ENCODE results near the gene TMEM52.

Gene TMEM52

DNA sequence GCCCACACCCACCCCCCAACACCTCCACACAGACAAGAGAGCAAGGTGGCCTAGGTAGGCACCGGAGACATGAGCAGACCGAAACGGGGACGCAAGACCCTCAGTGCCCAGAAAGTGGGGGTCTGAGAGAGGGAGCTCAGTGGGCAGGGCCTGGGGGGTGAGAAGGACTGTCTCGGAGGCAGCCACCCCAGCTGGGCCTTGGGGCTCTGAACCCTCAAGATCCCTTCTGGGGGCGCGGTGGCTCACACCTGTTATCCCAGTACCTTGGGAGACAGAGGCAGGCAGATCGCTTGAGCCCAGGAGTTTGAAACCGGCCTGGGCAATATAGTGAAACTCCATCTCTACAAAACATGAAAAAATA, 19.1 kb downstream of the TMEM52 start:
- H3K4me1 ChIP-seq (ENCODE audit: control insufficient read depth in 1 of 2, insufficient read depth in 1 of 2, low read depth in 1 of 2, low read length in 1 of 2), result no peaks in the 10 kb centered on the region

GRCh38 chr1:1899266-1899966, 19.7 kb downstream of the TMEM52 start:
- no peaks in the 10 kb centered on the region for H3K4me1 ChIP-seq (ENCODE audit: control insufficient read depth in 1 of 2, insufficient read depth in 1 of 2, low read depth in 1 of 2, low read length in 1 of 2)
- H3K36me3 ChIP-seq, result no peaks in the 10 kb centered on the region
- no peak overlapping the region for H3K27ac ChIP-seq
- H3K4me3 ChIP-seq (ENCODE audit: low read depth in 1 of 2, low read length in 1 of 2), result no peak overlapping the region
- H3K9me3 ChIP-seq, result no peaks in the 10 kb centered on the region
- peaks cover 58% of the 10 kb centered on the region for H3K27me3 ChIP-seq
- no peak for TF ChIP-seq CTCF (IDR thresholded peaks at IDR 0.05)

More for the DNA sequence above, 19.1 kb downstream of the TMEM52 start:
- Histone ChIP-seq H3K4me3 (ENCODE audit: low read depth in 1 of 2, low read length in 1 of 2) (no peak overlapping the region), H3K27ac (no peak overlapping the region), H3K27me3 (peaks cover 53% of the 10 kb centered on the region), H3K36me3 (no peaks in the 10 kb centered on the region), H3K9me3 (no peaks in the 10 kb centered on the region)
- no peak for TF ChIP-seq CTCF (IDR thresholded peaks at IDR 0.05)

DNA sequence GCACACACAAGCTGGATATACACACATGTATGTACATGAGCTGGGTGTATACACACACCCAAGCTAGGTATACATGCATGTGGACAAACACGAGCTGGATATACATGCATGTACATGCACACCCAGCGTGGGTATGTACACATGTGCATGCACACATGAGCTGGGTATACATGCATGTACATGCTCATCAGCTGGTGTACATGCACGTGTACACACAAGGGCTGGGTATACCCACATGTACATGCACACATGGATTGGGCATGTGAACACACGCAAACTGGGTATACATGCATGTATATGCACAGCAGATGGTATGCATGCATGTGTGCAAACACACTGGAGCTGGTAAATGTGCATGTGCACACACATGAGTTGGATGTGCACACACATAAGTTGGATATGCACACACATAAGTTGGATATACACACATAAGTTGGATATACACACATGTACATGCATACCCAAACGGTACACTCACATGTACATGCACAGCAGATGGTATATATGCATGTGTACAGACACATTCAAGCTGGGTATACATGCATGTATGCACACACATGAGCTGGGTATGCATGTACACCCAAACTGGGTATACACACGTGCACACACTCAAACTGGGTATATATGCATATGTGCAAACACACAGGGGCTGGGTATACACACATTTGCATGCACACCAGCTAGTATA, 20.7 kb downstream of the TMEM52 start:
- H3K9me3 ChIP-seq, result no peaks in the 10 kb centered on the region
- no peaks in the 10 kb centered on the region for H3K4me1 ChIP-seq (ENCODE audit: control insufficient read depth in 1 of 2, insufficient read depth in 1 of 2, low read depth in 1 of 2, low read length in 1 of 2)
- H3K36me3 ChIP-seq, result no peaks in the 10 kb centered on the region
- H3K4me3 ChIP-seq (ENCODE audit: low read depth in 1 of 2, low read length in 1 of 2), result no peak overlapping the region
- no peak for TF ChIP-seq CTCF (IDR thresholded peaks at IDR 0.05)
- H3K27ac ChIP-seq, result no peak overlapping the region
- H3K27me3 ChIP-seq, result peaks cover 65% of the 10 kb centered on the region

DNA sequence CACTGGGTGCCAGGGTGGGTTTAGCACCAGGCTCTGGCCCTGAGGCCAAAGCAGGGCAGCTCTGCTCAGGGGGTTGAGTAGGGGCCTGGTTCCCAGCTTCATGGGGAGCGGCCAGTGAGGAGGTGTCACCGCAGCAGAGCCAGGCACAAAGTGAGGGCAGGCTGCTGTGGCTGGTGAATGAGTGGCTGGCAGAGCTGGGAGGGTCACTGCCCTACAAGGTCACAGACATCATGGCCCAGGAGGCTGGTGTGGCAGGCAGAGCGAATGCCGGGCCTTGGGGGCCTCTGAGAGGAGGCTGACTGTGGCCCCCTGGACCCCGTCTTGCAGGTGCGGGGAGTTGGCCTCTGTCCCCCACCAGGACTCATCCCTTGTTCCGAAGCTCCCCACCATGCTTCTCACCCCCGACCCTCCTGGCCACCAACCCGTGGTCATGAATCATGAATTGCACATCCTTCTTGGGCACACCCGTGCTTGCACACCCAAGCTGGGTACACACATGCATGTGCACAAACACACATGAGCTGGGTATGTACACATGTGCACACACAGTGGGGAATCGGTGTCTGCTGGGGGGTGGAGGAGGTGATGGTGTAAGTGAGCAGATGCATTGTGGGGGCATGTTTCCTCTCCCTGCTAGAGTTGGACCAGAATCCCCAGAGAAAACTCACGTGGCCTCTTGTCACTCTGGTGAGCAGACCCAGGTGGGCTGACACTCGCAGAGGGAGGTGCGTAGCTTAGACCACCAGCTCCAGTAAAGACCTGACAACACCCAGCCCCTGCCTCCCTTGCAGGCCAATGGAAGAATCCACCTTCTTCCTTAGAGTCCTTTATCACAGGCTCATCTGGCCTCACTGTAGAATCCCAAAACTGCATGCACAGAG, 23.4 kb downstream of the TMEM52 start:
- Histone ChIP-seq H3K4me1 (ENCODE audit: control insufficient read depth in 1 of 2, insufficient read depth in 1 of 2, low read depth in 1 of 2, low read length in 1 of 2) (peaks cover 5 to 13% of the 10 kb centered on the region in 2 experiments), H3K4me3 (ENCODE audit: low read depth in 1 of 2, low read length in 1 of 2) (no peak overlapping the region), H3K9me3 (no peaks in the 10 kb centered on the region), H3K36me3 (no peaks in the 10 kb centered on the region), H3K27ac (no peak overlapping the region), H3K27me3 (peaks cover 65% of the 10 kb centered on the region)
- no peak for TF ChIP-seq CTCF (IDR thresholded peaks at IDR 0.05)

DNA sequence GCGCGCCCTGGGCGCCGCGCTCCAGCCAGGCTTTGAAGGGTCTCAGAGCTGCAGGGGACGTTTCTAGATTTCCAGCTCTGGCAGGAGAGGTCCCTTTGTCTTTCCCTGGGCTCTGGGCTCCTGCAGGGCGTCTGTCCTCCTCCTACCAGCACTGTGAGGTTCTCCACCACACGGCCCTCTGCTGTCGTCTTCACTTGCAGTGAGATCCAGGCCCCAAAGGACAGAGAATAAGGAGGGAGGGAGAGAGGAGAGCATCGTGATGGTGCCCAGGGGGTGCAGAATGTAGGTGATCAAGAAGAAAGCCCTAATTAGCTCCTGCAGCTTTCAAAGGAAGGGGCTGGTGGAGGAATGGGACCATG, 24.0 kb downstream of the TMEM52 start:
- no peak overlapping the region for H3K4me3 ChIP-seq (ENCODE audit: low read depth in 1 of 2, low read length in 1 of 2)
- H3K4me1 ChIP-seq (ENCODE audit: control insufficient read depth in 1 of 2, insufficient read depth in 1 of 2, low read depth in 1 of 2, low read length in 1 of 2), result peaks cover 5 to 13% of the 10 kb centered on the region in 2 experiments
- H3K27ac ChIP-seq, result no peak overlapping the region

More for the DNA sequence above, 24.0 kb downstream of the TMEM52 start:
- H3K27me3 ChIP-seq, result peaks cover 62% of the 10 kb centered on the region
- no peaks in the 10 kb centered on the region for H3K9me3 ChIP-seq
- no peaks in the 10 kb centered on the region for H3K36me3 ChIP-seq
- TF ChIP-seq CTCF (IDR thresholded peaks at IDR 0.05), result no peak

Data from neutrophil (primary cell).